Cardiac muscle cell (in vitro differentiated cells and primary cell): ENCODE data around the gene IKZF1. TPM values are rescaled to one million over a fixed set of nuclear protein-coding genes. Genes with fewer than 3 reads are reported as not detected.

Experiments
- DNase-seq, 2 donors: peaks; one replicate each; pipeline versions ENCODE4 v3.0.0 to v3.0.0-alpha.2; 2010 to 2017; ENCODE audit warnings: low read depth in 1 of 2, low spot score in 1 of 2
- H3K27ac ChIP-seq: fragments of 200-600 bp; sonication (generic); 2 replicates; pipeline ENCODE4 v1.5.1; 2016
- H3K27me3 ChIP-seq: fragments of 200-600 bp; sonication (generic); 2 replicates; pipeline ENCODE4 v1.6.0; 2016; ENCODE audit warnings: control low read depth
- H3K36me3 ChIP-seq: fragments of 200-600 bp; sonication (generic); 2 replicates; pipeline ENCODE4 v1.5.1; 2016; ENCODE audit warnings: control low read depth
- H3K4me1 ChIP-seq: fragments of 200-600 bp; sonication (generic); 2 replicates; pipeline ENCODE4 v1.8.1; 2017; ENCODE audit warnings: low read depth, mild to moderate bottlenecking, mixed run types
- H3K4me3 ChIP-seq: fragments of 200-600 bp; sonication (generic); 2 replicates; pipeline ENCODE4 v1.5.1; 2016; ENCODE audit warnings: mild to moderate bottlenecking
- H3K9me3 ChIP-seq: fragments of 200-600 bp; sonication (generic); 2 replicates; pipeline ENCODE4 v1.5.1; 2017; ENCODE audit warnings: low read depth, mild to moderate bottlenecking, control low read depth
- polyA plus RNA-seq: library from polyadenylated mRNA; unstranded; fragments of >200 nt; fragmentation: Nextera tagmentation; extraction: Ambion mirVana; gene quantifications from 2 replicates; pipeline ENCODE4 v1.2.1, GENCODE V29; 2016
- total RNA-seq: library from RNA; depleted of rRNA; stranded (reverse); fragments of >200 nt; gene quantifications from 2 replicates; pipeline ENCODE4 v1.2.3, GENCODE V29; 2016
- TF ChIP-seq, protein P1 (sequence below): IDR thresholded peaks from 2 replicates; pipeline ENCODE4 v1.5.1; 2012; ENCODE audit warnings: low read depth, mild to moderate bottlenecking, low read length

IKZF1 gene
- total and polyA plus RNA-seq, 2 experiments from 2014 or later, result 0.30 TPM; not detected in 1

GRCh38 chr7:50366311-50366710 lies 61.8 kb downstream of the IKZF1 start:
- Histone ChIP-seq H3K4me3 (no peak overlapping the region), H3K27me3 (no peaks in the 10 kb centered on the region), H3K4me1 (peaks cover 3% of the 10 kb centered on the region), H3K27ac (no peak overlapping the region), H3K36me3 (no peaks in the 10 kb centered on the region), H3K9me3 (peaks cover 6% of the 10 kb centered on the region)
- TF ChIP-seq, protein P1, sequence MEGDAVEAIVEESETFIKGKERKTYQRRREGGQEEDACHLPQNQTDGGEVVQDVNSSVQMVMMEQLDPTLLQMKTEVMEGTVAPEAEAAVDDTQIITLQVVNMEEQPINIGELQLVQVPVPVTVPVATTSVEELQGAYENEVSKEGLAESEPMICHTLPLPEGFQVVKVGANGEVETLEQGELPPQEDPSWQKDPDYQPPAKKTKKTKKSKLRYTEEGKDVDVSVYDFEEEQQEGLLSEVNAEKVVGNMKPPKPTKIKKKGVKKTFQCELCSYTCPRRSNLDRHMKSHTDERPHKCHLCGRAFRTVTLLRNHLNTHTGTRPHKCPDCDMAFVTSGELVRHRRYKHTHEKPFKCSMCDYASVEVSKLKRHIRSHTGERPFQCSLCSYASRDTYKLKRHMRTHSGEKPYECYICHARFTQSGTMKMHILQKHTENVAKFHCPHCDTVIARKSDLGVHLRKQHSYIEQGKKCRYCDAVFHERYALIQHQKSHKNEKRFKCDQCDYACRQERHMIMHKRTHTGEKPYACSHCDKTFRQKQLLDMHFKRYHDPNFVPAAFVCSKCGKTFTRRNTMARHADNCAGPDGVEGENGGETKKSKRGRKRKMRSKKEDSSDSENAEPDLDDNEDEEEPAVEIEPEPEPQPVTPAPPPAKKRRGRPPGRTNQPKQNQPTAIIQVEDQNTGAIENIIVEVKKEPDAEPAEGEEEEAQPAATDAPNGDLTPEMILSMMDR, result no peak
- DNase-seq, result no peak

GRCh38 chr7:50367100-50367499 lies 62.6 kb downstream of the IKZF1 start:
- Histone ChIP-seq H3K9me3 (peaks cover 6% of the 10 kb centered on the region), H3K4me1 (peaks cover 3% of the 10 kb centered on the region), H3K27ac (no peak overlapping the region), H3K36me3 (no peaks in the 10 kb centered on the region), H3K27me3 (peaks cover 2% of the 10 kb centered on the region), H3K4me3 (no peak overlapping the region)
- TF ChIP-seq, protein P1, result no peak
- no peak for DNase-seq

GRCh38 chr7:50367570-50367969 lies 63.1 kb downstream of the IKZF1 start:
- H3K4me1 ChIP-seq, result peaks cover 3% of the 10 kb centered on the region
- H3K27me3 ChIP-seq, result peaks cover 3% of the 10 kb centered on the region
- no peaks in the 10 kb centered on the region for H3K36me3 ChIP-seq
- DNase-seq, result no peak
- TF ChIP-seq, protein P1, result no peak
- H3K27ac ChIP-seq, result no peak overlapping the region
- no peak overlapping the region for H3K4me3 ChIP-seq
- peaks cover 6% of the 10 kb centered on the region for H3K9me3 ChIP-seq

DNA sequence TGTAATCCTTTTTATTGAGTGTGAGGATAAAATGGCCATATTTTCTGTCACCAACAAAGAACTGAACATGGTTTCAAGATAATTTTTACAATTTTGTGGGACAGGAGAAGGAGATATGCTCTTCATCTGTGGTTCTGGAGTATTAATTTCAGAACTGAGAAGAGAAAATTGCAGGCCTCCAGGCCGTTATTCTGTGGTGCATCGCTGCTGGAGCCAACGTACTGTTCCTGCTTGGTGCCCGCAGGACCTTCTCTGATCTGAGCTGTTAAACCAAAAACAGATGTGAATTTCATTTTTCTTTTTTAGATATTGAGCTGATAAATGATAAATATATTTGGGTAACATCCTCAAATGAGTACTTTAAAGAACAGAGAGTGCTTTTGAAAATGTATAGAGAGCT lies 63.9 kb downstream of the IKZF1 start:
- no peak overlapping the region for H3K4me3 ChIP-seq

GRCh38 chr7:50369143-50370026 lies 64.9 kb downstream of the IKZF1 start:
- H3K9me3 ChIP-seq, result peaks cover 6% of the 10 kb centered on the region
- no peak overlapping the region for H3K4me3 ChIP-seq
- TF ChIP-seq, protein P1, result peak; percentile 39
- H3K36me3 ChIP-seq, result no peaks in the 10 kb centered on the region
- no peak overlapping the region for H3K27ac ChIP-seq
- peak; percentile 9 to 43 for DNase-seq
- peaks cover 3% of the 10 kb centered on the region for H3K27me3 ChIP-seq
- H3K4me1 ChIP-seq, result peaks cover 3% of the 10 kb centered on the region

More for the DNA sequence above, 63.9 kb downstream of the IKZF1 start:
- DNase-seq, result no peak
- Histone ChIP-seq H3K4me1 (peaks cover 3% of the 10 kb centered on the region), H3K36me3 (no peaks in the 10 kb centered on the region), H3K27me3 (peaks cover 3% of the 10 kb centered on the region), H3K9me3 (peaks cover 6% of the 10 kb centered on the region), H3K27ac (no peak overlapping the region)
- TF ChIP-seq, protein P1, result no peak
